ENCODE measurements around the gene CYP3A7.
A peak's percentile ranks its signal among the peaks of the same experiment; 100 is the strongest.
"Not testable (repeated sequence)": the region's sequence is repeated elsewhere in the genome, so short reads cannot be mapped to it uniquely, and the experiment has no call there.

CYP3A7 gene

GRCh38 chr7:99699946-99700345 is 35.0 kb downstream of the CYP3A7 start:
- DNase-seq (ENCODE audit: low spot score): no peak

GRCh38 chr7:99698867-99699730 is 35.9 kb downstream of the CYP3A7 start:
- peak; percentile 56 for DNase-seq (ENCODE audit: low spot score)

- DNase-seq (ENCODE audit: low spot score): no peak
Observed at GRCh38 chr7:99694912-99695304, 40.1 kb downstream of the CYP3A7 start.

GRCh38 chr7:99694201-99694911 is 40.6 kb downstream of the CYP3A7 start:
- DNase-seq (ENCODE audit: low spot score): no peak

GRCh38 chr7:99693427-99694200 is 41.4 kb downstream of the CYP3A7 start:
- DNase-seq (ENCODE audit: low spot score): peak; percentile 68

GRCh38 chr7:99693100-99693426 is 41.9 kb downstream of the CYP3A7 start:
- DNase-seq (ENCODE audit: low spot score): no peak

- not testable (repeated sequence) for DNase-seq (ENCODE audit: low spot score)
Observed at GRCh38 chr7:99692563-99692962, 42.4 kb downstream of the CYP3A7 start.

- DNase-seq (ENCODE audit: low spot score): not testable (repeated sequence)
Observed at GRCh38 chr7:99691658-99692057, 43.3 kb downstream of the CYP3A7 start.

GRCh38 chr7:99690918-99691317 is 44.1 kb downstream of the CYP3A7 start:
- not testable (repeated sequence) for DNase-seq (ENCODE audit: low spot score)

GRCh38 chr7:99685871-99686608 is 49.0 kb downstream of the CYP3A7 start:
- not testable (repeated sequence) for DNase-seq (ENCODE audit: low spot score)

GRCh38 chr7:99685129-99685758 is 49.8 kb downstream of the CYP3A7 start:
- no peak for DNase-seq (ENCODE audit: low spot score)

GRCh38 chr7:99679400-99680191 is 55.4 kb downstream of the CYP3A7 start, which contains the start of gene CYP3A5:
Gene CYP3A5 (minus strand): TSS chr7:99679996. CDS start chr7:99679896, 100 bp downstream.
- DNase-seq (ENCODE audit: low spot score): peak; percentile 75

- DNase-seq (ENCODE audit: low spot score): peak; percentile 95
Observed at GRCh38 chr7:99679032-99679399, 56.0 kb downstream of the CYP3A7 start.

GRCh38 chr7:99677648-99678045 is 57.3 kb downstream of the CYP3A7 start:
- DNase-seq (ENCODE audit: low spot score): no peak

- no peak for DNase-seq (ENCODE audit: low spot score)
Observed at GRCh38 chr7:99677013-99677647, 57.9 kb downstream of the CYP3A7 start.

GRCh38 chr7:99674995-99675742 is 59.8 kb downstream of the CYP3A7 start:
- no peak for DNase-seq (ENCODE audit: low spot score)

GRCh38 chr7:99672573-99672972 is 62.4 kb downstream of the CYP3A7 start:
- DNase-seq (ENCODE audit: low spot score): peak; percentile 75

GRCh38 chr7:99669782-99670181 is 65.2 kb downstream of the CYP3A7 start:
- no peak for DNase-seq (ENCODE audit: low spot score)

- no peak for DNase-seq (ENCODE audit: low spot score)
Observed at GRCh38 chr7:99668541-99668940, 66.5 kb downstream of the CYP3A7 start.

All from SW480 (cell line).